Liver (tissue), 9 donors: ENCODE data around the gene MYCL. TPM values are rescaled to one million over a fixed set of nuclear protein-coding genes. Genes with fewer than 3 reads are reported as not detected.

Experiments
- DNase-seq: peaks from one replicate; pipeline ENCODE4 v3.0.0-alpha.2; 2017; ENCODE audit warnings: low spot score
- H3K27ac ChIP-seq, 2 donors: one replicate each; pipeline ENCODE4 v1.7.0; 2013; ENCODE audit warnings: inconsistent platforms in 2 of 2, low read length in 2 of 2, control low read depth in 1 of 2, low read depth in 1 of 2, mild to moderate bottlenecking in 1 of 2
- H3K27me3 ChIP-seq, 4 donors: one replicate each; pipeline versions ENCODE4 v1.6.1 to v1.7.0; 2013; ENCODE audit warnings: low read length in 3 of 4, inconsistent platforms in 1 of 4, mild to moderate bottlenecking in 1 of 4, moderate library complexity in 1 of 4; ENCODE audit not compliant: control insufficient read depth in 4 of 4, insufficient read depth in 4 of 4
- H3K36me3 ChIP-seq, 4 donors: one replicate each; pipeline versions ENCODE4 v1.6.1 to v1.7.0; 2013; ENCODE audit warnings: low read length in 3 of 4, mild to moderate bottlenecking in 3 of 4, low read depth in 1 of 4, moderate library complexity in 1 of 4; ENCODE audit not compliant: control insufficient read depth in 4 of 4, insufficient read depth in 3 of 4
- H3K4me1 ChIP-seq, 4 donors: one replicate each; pipeline versions ENCODE4 v1.6.1 to v1.7.0; 2013; ENCODE audit warnings: low read length in 3 of 4, mild to moderate bottlenecking in 3 of 4, moderate library complexity in 1 of 4; ENCODE audit not compliant: control insufficient read depth in 4 of 4, insufficient read depth in 4 of 4
- H3K4me3 ChIP-seq, 3 donors: one replicate each; pipeline versions ENCODE4 v1.6.1 to v1.7.0; 2013; ENCODE audit warnings: low read length in 3 of 3, control low read depth in 1 of 3, low read depth in 1 of 3, mild to moderate bottlenecking in 1 of 3
- H3K9ac ChIP-seq, 2 donors: one replicate each; pipeline ENCODE4 v1.7.0; 2013; ENCODE audit warnings: low read length in 2 of 2, mild to moderate bottlenecking in 2 of 2, moderate library complexity in 2 of 2, control low read depth in 1 of 2, low read depth in 1 of 2
- H3K9me3 ChIP-seq, 4 donors: one replicate each; pipeline versions ENCODE4 v1.6.1 to v1.7.0; 2013; ENCODE audit warnings: low read length in 3 of 4; ENCODE audit not compliant: control insufficient read depth in 4 of 4
- ATF3 ChIP-seq: IDR thresholded peaks from 2 replicates; pipeline ENCODE4 v1.6.1; 2016; ENCODE audit warnings: antibody characterized with exemption
- CTCF ChIP-seq: fragments of 150-350 bp; IDR thresholded peaks from 2 replicates; pipeline ENCODE4 v1.5.1; 2017; ENCODE audit warnings: improper control_type of control experiment, low read depth, low read length; ENCODE audit not compliant: missing input control
- EGR1 ChIP-seq, 2 donors: IDR thresholded peaks; 2 replicates each; pipeline ENCODE4 v1.6.1; 2016 to 2018; ENCODE audit warnings: antibody characterized with exemption in 2 of 2, low read depth in 2 of 2
- FOXA2 ChIP-seq: IDR thresholded peaks from 2 replicates; pipeline ENCODE4 v1.6.1; 2016; ENCODE audit warnings: antibody characterized with exemption
- HNF4A ChIP-seq, 2 donors: conservative IDR thresholded peaks; 2 replicates each; pipeline ENCODE4 v1.6.1; 2016; ENCODE audit warnings: antibody characterized with exemption in 2 of 2, mild to moderate bottlenecking in 2 of 2
- HNF4G ChIP-seq: IDR thresholded peaks from 2 replicates; pipeline ENCODE4 v1.6.1; 2016; ENCODE audit warnings: antibody characterized with exemption
- JUND ChIP-seq, 2 donors: IDR thresholded peaks; 2 replicates each; pipeline ENCODE4 v1.6.1; 2016; ENCODE audit warnings: antibody characterized with exemption in 2 of 2
- MAX ChIP-seq: IDR thresholded peaks from 2 replicates; pipeline ENCODE4 v1.6.1; 2016; ENCODE audit warnings: antibody characterized with exemption
- NR2F2 ChIP-seq: IDR thresholded peaks from 2 replicates; pipeline ENCODE4 v1.6.1; 2016; ENCODE audit warnings: antibody characterized with exemption
- REST ChIP-seq: IDR thresholded peaks from 2 replicates; pipeline ENCODE4 v1.6.1; 2016; ENCODE audit warnings: antibody characterized with exemption, mild to moderate bottlenecking
- TAF1 ChIP-seq: conservative IDR thresholded peaks from 2 replicates; pipeline ENCODE4 v1.6.1; 2016; ENCODE audit warnings: antibody characterized with exemption, mild to moderate bottlenecking
- YY1 ChIP-seq: IDR thresholded peaks from 2 replicates; pipeline ENCODE4 v1.6.1; 2016; ENCODE audit warnings: antibody characterized with exemption, mild to moderate bottlenecking
- WGBS: extraction: QIAGEN DNeasy Blood & Tissue Kit; methylation state at CpG from one replicate; pipeline ENCODE4 v1.1.7; 2013; 5-methylcytosine and 5-hydroxymethylcytosine counted together
- polyA plus RNA-seq, 2 donors: library from polyadenylated mRNA; stranded (reverse) in 1 of 2; unstranded in 1 of 2; fragments of 200-250 nt in 1 of 2; fragments of >200 nt in 1 of 2; fragmentation: Nextera tagmentation in 1 of 2; extraction: Ambion mirVana in 1 of 2; gene quantifications; one replicate each; pipeline versions ENCODE4 v1.2.1 to v1.2.3, GENCODE V29; 2013 to 2015
- total RNA-seq, 2 donors: library from RNA; depleted of rRNA; stranded (reverse); fragments of >200 nt; gene quantifications; one replicate each; pipeline ENCODE4 v1.2.3, GENCODE V29; 2014
- donor health status: healthy.
- donor health status: healthy.
- donor health status: healthy.
- donor health status: healthy.
- donor health status: healthy.

Gene MYCL
- total and polyA plus RNA-seq, 4 donors, result 1.8 to 6.6 (median 2.5) TPM

GRCh38 chr1:39895731-39896480 is 5.8 kb downstream of the MYCL start:
- Histone ChIP-seq H3K9me3 (no peaks in the 10 kb centered on the region), H3K9ac (no peak overlapping the region), H3K36me3 (peaks cover 0 to 5% (median 1%) of the 10 kb centered on the region in 4 donors), H3K27me3 (no peaks in the 10 kb centered on the region), H3K4me1 (peaks cover 7 to 39% (median 33%) of the 10 kb centered on the region in 4 donors), H3K4me3 (no peak overlapping the region), H3K27ac (no peak overlapping the region)
- DNase-seq, result no peak
- TF ChIP-seq JUND (IDR thresholded peaks at IDR 0.05), result no peak
- WGBS, result 92% methylated on average over 5 of the region's 5 CpGs

GRCh38 chr1:39894884-39895495 is 6.7 kb downstream of the MYCL start:
- no peak for DNase-seq
- TF ChIP-seq NR2F2 (no peak), CTCF (no peak), TAF1 (no peak), HNF4A (conservative IDR thresholded peaks at IDR 0.05) (no peak), MAX (no peak), REST (no peak), EGR1 (IDR thresholded peaks at IDR 0.05; ENCODE audit: low read depth in 2 of 2) (no peak), FOXA2 (no peak), ATF3 (no peak), HNF4G (no peak), YY1 (no peak), JUND (IDR thresholded peaks at IDR 0.05) (no peak)
- Histone ChIP-seq H3K36me3 (peaks cover 0 to 5% (median 1%) of the 10 kb centered on the region in 4 donors), H3K9ac (no peak overlapping the region), H3K9me3 (no peaks in the 10 kb centered on the region), H3K27ac (no peak overlapping the region), H3K4me3 (no peak overlapping the region), H3K4me1 (peaks cover 7 to 36% (median 27%) of the 10 kb centered on the region in 4 donors), H3K27me3 (no peaks in the 10 kb centered on the region)
- 83% methylated on average over 3 of the region's 3 CpGs for WGBS
